Loucy (cell line): ENCODE data around the gene MRPL28.

Experiments
- H2AFZ ChIP-seq: fragments of 200-600 bp; sonication (generic); 2 replicates; pipeline ENCODE4 v1.6.0; 2016; ENCODE audit warnings: antibody characterized with exemption, mild to moderate bottlenecking, low read length, moderate library complexity
- H3F3A ChIP-seq: fragments of 200-600 bp; 2 replicates; pipeline ENCODE4 v1.6.0; 2016; ENCODE audit warnings: antibody characterized with exemption, low read depth, mild to moderate bottlenecking
- H3K27me3 ChIP-seq: fragments of 200-600 bp; sonication (generic); 2 replicates; pipeline ENCODE4 v1.6.1; 2014; ENCODE audit warnings: low read length, mild to moderate bottlenecking; ENCODE audit not compliant: insufficient read depth, poor library complexity, severe bottlenecking
- H3K36me3 ChIP-seq: fragments of 200-600 bp; sonication (generic); 2 replicates; pipeline ENCODE4 v1.6.1; 2016; ENCODE audit warnings: low read length; ENCODE audit not compliant: insufficient read depth
- H3K4me1 ChIP-seq: fragments of 200-600 bp; sonication (generic); 2 replicates; pipeline ENCODE4 v1.5.1; 2014; ENCODE audit warnings: low read length, mild to moderate bottlenecking; ENCODE audit not compliant: insufficient read depth, poor library complexity, severe bottlenecking
- H3K4me2 ChIP-seq: fragments of 200-600 bp; sonication (generic); 2 replicates; pipeline ENCODE4 v1.6.0; 2014; ENCODE audit warnings: antibody characterized with exemption, low read length, low read depth, mild to moderate bottlenecking; ENCODE audit not compliant: poor library complexity, severe bottlenecking
- H3K4me3 ChIP-seq: fragments of 200-600 bp; sonication (generic); 2 replicates; pipeline ENCODE4 v1.5.1; 2014; ENCODE audit warnings: low read length, mild to moderate bottlenecking, mixed read lengths; ENCODE audit not compliant: poor library complexity, severe bottlenecking
- H3K79me2 ChIP-seq: fragments of 200-600 bp; sonication (generic); 2 replicates; pipeline ENCODE4 v1.6.1; 2014; ENCODE audit warnings: low read length; ENCODE audit not compliant: insufficient read depth
- H3K9ac ChIP-seq: fragments of 200-600 bp; sonication (generic); 2 replicates; pipeline ENCODE4 v1.6.0; 2014; ENCODE audit warnings: mild to moderate bottlenecking, low read depth, low read length, moderate library complexity; ENCODE audit not compliant: poor library complexity, severe bottlenecking
- H3K9me2 ChIP-seq: fragments of 200-600 bp; sonication (generic); replicated peaks from 2 replicates; pipeline ENCODE4 v1.6.1; 2016; ENCODE audit warnings: low read depth, low read length, mixed read lengths
- H3K9me3 ChIP-seq: fragments of 200-600 bp; sonication (generic); 2 replicates; pipeline ENCODE4 v1.6.1; 2014; ENCODE audit warnings: mild to moderate bottlenecking, antibody characterized with exemption, low read length, low read depth; ENCODE audit not compliant: insufficient read depth
- H4K20me1 ChIP-seq: fragments of 200-600 bp; sonication (generic); 2 replicates; pipeline ENCODE4 v1.6.0; 2014; ENCODE audit warnings: antibody characterized with exemption, low read length, mild to moderate bottlenecking; ENCODE audit not compliant: insufficient read depth, poor library complexity, severe bottlenecking
- CTCF ChIP-seq: fragments of 200-600 bp; sonication (generic); conservative IDR thresholded peaks from 2 replicates; pipeline ENCODE4 v1.5.1; 2014; ENCODE audit warnings: mild to moderate bottlenecking, antibody characterized with exemption, low read length
- EZH2phosphoT487 ChIP-seq: fragments of 200-600 bp; IDR thresholded peaks from 2 replicates; pipeline ENCODE4 v1.6.1; 2018; ENCODE audit warnings: antibody characterized with exemption, mild to moderate bottlenecking, moderate library complexity, borderline replicate concordance

Gene MRPL28

DNA sequence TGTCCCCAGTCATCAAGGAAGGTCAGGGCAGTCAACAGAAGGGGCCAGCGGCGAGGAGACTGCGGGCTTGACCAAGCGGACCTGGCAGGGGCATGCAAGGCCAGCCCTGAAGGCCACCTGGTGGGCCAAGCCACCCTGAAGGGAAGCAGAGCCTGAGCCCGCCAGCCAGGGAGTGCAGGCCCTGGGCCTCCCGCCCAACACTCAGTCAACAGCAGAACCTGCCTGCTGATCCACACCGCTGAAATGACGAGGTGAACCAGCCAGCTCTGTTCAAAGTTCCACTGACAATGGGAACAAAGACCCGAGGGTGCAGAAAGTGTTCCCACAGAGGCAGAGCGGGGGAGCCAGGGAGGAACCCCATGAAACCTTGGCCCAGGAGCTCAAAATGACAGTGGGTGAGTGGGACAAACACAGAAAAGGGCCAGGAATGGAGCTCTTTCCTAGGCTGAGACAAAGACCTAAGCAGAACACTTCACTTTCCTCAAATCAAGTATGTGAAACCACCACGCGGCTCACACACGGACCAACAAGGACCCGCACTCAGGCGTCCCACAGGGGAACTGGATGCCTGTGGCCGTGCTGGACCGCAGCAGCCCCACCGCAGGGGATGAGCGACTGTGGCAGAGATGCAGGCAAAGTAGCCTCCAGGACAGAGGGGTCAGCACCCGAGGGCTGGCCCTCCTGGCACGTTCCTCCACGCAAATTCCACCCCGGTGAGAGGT, 29.8 kb downstream of the MRPL28 start:
- Histone ChIP-seq H3F3A (no peaks in the 10 kb centered on the region), H3K4me1 (peaks cover 22% of the 10 kb centered on the region), H3K79me2 (peaks cover 49% of the 10 kb centered on the region), H2AFZ (no peak overlapping the region), H3K27me3 (no peaks in the 10 kb centered on the region), H3K9ac (no peak overlapping the region), H3K4me3 (no peak overlapping the region), H3K9me3 (no peaks in the 10 kb centered on the region), H3K4me2 (peak overlapping the region; percentile 31), H3K36me3 (no peaks in the 10 kb centered on the region), H4K20me1 (no peaks in the 10 kb centered on the region), H3K9me2 (no peaks in the 10 kb centered on the region)
- TF ChIP-seq EZH2phosphoT487 (no peak), CTCF (no peak)

DNA sequence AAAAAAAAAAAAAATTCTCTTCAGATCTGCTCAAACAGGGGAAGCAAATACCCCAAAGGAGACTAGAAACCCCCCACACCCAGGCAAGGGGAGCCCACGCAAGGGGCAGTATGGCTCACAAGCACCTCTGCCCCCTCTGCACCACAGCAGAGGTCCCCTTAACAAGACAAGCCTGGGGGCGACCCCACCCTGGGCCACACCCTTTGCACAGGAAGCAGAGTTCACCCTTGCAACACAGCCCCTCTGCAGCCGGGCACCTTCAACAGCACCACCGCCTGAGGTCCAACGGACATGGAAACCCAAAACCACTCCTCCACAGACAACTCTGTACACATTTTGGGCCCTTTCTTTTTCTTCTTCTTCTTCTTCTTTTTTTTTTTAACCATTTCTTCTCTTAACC, 30.7 kb downstream of the MRPL28 start:
- H3K9me2 ChIP-seq = no peaks in the 10 kb centered on the region
- peak overlapping the region; percentile 31 for H3K4me2 ChIP-seq
- H3K4me1 ChIP-seq = peaks cover 22% of the 10 kb centered on the region
- peaks cover 55% of the 10 kb centered on the region for H3K79me2 ChIP-seq
- H3K9me3 ChIP-seq = no peaks in the 10 kb centered on the region
- H2AFZ ChIP-seq = no peak overlapping the region
- no peak overlapping the region for H3K4me3 ChIP-seq
- H4K20me1 ChIP-seq = no peaks in the 10 kb centered on the region
- H3K9ac ChIP-seq = no peak overlapping the region
- H3F3A ChIP-seq = no peaks in the 10 kb centered on the region
- H3K27me3 ChIP-seq = no peaks in the 10 kb centered on the region
- H3K36me3 ChIP-seq = no peaks in the 10 kb centered on the region
- TF ChIP-seq EZH2phosphoT487 = no peak
- TF ChIP-seq CTCF = no peak

- H3K36me3 ChIP-seq = no peaks in the 10 kb centered on the region
- no peak overlapping the region for H2AFZ ChIP-seq
- H3K9me2 ChIP-seq = no peaks in the 10 kb centered on the region
- no peak for TF ChIP-seq CTCF
- no peak for TF ChIP-seq EZH2phosphoT487
- H4K20me1 ChIP-seq = no peaks in the 10 kb centered on the region
- no peaks in the 10 kb centered on the region for H3F3A ChIP-seq
- H3K27me3 ChIP-seq = no peaks in the 10 kb centered on the region
- no peak overlapping the region for H3K9ac ChIP-seq
- H3K4me2 ChIP-seq = no peak overlapping the region
- peaks cover 71% of the 10 kb centered on the region for H3K79me2 ChIP-seq
- peaks cover 21% of the 10 kb centered on the region for H3K4me1 ChIP-seq
- no peak overlapping the region for H3K4me3 ChIP-seq
- no peaks in the 10 kb centered on the region for H3K9me3 ChIP-seq
These were observed 32.3 kb downstream of the MRPL28 start for GRCh38 chr16:337975-338575.
